Stromal cell of bone marrow (primary cell): ENCODE results near the gene NRDE2.
A peak's percentile ranks its signal among the peaks of the same experiment; 100 is the strongest.
"Not testable (repeated sequence)": the region's sequence is repeated elsewhere in the genome, so short reads cannot be mapped to it uniquely, and the experiment has no call there.

ENCODE experiments used
- DNase-seq: peaks from one replicate; pipeline ENCODE4 v3.0.0-alpha.2; 2012; ENCODE audit warnings: low read depth

Gene NRDE2

DNA sequence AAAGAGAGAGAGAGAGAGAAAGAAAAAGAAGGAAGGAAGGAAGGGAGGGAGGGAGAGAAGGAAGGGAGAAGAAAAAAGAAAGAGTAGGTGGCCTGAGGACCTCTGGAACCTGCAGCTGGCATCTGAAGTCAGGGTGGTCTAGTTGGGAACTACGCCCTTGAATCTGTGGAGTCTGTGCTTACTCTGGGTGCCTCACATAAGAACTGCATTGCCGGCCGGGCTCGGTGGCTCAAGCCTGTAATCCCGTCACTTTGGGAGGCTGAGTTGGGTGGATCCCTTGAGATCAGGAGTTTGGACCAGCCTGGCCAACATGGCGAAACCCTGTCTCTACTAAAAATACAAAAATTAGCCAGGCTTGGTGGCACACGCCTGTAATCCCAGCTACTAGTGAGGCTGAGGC, 10.0 kb upstream of the NRDE2 start:
- DNase-seq, result no peak

DNA sequence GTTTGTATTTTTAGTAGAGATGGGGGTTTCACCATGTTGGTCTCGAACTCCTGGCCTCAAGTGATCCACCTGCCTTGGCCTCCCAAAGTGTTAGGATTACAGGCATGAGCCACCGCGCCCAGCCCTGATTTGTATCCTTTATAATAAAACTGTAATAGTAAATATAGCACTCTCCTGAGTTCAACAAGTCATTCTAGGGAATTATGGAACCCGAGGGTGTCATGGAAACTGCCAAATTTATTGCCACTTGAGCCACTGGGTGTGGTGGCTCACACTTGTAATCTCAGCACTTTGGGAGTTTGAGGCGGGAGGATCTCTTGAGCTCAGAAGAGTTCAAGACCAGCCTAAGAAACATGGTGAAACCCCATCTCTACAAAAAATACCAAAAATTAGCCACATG, 9.5 kb upstream of the NRDE2 start:
- DNase-seq, result not testable (repeated sequence)

DNA sequence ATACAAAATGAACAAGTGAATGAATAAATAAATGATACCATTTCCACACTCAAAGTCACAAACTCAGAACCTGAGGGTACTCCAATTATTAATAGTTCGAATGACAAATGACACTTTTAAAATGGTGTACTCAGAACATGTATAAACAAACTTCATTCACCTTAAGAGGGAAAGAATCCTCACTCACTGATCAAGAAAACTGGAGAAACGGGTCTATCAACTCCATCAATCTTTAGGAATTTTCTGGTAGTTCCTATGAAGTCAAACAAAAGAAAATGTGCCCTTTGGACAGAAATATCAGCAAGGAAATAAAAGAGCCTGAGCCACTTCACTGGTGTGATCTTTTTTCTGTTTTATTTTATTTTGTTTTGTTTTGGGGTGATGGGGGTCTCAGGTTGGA, 5.2 kb upstream of the NRDE2 start:
- DNase-seq, result no peak

DNA sequence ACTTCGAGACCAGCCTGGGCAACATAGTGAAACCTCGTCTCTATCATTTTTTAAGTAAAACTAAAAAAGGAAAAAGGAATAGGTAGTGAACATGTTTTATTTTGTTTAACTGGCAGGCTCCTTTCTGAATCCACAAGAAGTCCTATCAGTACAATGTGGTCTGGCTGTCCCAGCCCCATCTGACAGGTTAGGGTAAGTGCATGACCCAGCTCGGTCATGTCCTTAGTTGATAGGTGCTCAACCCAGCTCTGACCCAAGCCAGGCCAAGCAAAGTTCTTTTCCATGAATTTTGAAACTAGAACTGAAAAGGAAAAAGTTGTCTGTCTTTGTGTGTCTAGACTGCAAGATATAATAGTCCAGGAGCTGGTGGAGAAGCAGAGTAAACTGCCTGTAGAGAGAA, 4.7 kb upstream of the NRDE2 start:
- no peak for DNase-seq

DNA sequence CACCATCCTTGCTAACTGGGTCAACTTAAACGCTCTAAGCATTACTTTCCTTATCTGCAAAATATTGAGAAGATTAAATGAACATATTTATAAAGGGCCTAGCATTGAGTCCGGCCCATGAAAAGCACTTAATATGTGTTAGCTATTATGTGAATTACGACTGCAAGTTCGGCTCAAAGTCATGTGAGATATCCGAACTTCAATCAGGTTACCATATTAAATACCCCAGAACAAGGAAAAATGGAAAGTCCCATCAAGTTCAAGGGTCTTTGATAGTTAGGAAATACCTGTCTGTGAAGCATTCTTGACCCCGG, 487 bp upstream of the NRDE2 start:
- no peak for DNase-seq

DNA sequence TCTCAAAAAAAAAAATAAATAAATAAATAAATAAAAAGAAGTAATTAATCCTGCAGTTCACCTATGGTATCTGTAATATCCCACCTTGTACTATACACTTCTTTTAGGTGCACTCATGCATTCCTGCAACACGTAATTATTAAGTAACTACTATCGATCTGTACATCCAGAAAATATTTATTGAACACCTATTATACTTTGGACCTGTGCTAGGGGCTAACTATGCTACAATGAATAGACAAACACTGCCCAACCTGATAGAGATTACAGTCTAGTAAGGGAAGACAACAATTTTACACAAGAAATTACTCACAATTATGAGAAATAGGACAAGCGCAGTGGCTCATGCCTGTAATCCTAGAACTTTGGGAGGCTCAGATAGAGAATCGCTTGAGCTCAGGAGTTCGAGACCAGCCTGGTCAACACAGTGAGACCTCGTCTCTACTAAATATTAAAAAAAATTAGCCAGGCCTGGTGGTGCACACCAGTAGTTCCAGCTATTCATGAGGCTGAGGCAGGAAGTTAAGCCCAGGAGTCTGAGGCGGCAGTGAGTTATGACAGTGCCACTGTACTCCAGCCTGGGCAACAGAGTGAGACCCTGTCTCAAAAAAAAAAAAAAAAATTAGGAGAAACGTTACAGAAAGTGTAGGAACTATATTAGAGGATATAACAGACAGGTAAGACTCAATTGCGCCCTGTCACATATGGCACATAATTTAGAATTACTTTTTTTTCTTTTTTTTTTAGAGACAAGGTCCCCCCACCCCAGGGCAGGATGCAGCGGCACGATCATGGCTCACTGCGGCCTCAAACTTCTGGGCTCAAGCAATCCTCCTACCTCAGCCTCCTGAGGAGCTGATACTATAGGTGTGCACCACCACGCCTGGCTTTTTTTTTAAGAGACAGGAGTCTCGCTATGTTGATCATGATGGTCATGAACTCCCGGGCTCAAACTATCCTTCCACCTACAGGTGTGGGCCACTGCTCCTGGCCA, 1.2 kb downstream of the NRDE2 start:
- DNase-seq, result no peak

DNA sequence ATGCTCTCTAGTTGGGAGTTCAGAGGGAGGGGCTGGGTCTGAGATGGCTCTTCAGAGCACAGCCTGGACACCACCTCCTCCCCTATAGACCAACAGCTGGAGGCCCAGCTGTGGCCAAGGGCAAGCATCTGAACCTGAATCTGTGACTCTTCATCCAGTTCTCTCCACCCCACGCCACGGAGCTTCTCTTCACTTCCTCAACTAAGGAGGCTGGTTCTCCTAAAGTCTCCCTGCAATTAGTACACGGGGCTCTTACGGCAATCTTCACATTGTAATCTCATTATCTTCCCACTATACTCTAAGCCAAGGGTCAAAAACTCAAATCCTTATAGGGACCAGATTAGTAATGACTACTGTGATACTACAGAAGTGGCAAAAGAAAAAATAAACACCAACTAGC, 9.8 kb downstream of the NRDE2 start:
- no peak for DNase-seq

DNA sequence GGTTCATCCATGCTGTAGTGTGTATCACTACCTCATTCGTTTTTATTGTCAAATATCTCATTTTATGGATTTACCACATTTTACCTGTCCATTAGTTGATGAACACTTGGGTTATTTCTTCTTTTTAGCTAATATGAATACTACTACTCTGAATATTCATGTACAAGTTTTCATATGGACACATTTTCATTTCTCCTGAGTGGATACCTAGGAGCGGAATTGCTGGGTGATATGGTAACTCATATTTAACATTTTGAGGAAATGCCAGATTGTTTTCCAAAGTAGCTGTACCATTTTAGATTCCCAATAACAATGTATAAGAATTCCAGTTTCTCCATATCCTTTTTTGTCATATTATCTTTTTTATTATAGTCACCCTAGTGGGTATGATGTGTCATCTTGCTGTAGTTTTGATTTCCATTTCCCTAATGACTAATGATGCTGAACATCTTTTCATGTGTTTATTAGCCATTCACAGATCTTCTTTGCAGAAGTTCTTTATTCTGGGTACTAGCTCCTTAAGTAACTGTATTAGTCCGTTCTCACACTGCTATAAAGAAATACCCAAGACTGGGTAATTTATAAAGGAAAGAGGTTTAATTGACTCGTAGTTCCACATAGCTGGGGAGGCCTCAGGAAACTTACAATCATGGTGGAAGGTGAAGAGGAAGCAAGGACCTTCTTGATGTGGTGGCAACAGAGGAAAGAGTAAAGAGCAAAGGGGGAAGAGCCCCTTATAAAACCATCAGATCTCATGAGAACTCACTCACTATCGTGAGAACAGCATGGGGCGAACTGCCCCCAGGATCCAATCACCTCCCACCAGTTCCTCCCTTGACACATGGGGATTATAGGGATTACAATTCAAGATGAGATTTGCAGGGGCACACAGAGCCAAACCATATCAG, 11.9 kb downstream of the NRDE2 start:
- no peak for DNase-seq

DNA sequence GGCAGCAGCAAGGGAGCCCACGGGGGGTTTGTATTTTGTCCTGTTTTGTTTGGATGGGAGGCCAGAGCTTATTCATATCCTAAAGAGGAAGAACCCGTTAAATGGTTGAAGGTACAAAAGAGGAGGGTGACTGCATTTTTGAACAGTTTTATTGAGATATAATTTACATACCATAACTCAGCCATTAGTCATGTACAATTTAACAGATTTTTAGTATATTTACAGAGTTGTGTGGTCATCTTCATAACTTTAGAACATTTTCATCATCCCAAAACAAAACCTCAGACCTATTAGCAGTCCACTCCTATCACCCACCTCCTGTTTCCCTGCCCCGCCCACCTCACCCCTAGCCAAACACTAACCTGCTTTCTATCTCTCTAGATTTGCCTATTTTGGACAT, 12.6 kb downstream of the NRDE2 start:
- no peak for DNase-seq

DNA sequence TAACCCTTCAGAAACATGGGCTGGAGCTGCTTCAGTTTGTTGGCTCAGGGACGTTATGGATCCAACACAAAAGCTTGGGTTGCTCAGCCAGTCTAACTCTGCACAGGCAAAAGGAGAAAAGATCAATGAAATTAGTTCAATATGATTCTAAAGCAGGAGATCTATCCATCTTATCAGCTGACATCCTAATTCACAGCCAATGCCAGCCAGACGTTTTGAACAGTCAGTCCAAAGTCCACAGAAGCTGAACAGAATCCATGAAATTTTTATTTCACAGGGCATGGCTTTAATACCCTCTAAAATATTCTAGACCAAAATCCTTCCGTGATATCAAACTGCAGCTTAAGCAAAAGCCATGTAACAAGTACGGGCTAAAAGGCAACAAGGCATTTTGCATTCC, 13.7 kb downstream of the NRDE2 start:
- DNase-seq, result no peak

DNA sequence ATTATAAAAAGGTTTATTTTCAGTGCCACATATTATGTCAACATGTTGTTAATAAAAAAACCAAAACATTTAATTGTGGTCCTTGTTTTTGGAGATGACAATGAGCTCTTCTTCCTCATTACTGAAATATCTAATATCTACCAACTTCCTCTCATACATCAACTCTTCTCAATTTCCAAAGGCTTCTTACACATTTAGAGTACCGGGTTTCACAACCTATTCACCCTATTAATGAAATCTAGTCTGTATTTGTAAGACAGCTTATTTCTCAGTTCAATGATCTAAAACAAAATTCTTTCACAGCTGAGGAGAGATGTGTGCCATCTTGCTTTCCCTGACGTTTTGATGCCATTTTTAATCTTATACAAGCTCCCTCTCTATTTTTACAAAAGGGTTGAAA, 14.5 kb downstream of the NRDE2 start:
- DNase-seq, result no peak

DNA sequence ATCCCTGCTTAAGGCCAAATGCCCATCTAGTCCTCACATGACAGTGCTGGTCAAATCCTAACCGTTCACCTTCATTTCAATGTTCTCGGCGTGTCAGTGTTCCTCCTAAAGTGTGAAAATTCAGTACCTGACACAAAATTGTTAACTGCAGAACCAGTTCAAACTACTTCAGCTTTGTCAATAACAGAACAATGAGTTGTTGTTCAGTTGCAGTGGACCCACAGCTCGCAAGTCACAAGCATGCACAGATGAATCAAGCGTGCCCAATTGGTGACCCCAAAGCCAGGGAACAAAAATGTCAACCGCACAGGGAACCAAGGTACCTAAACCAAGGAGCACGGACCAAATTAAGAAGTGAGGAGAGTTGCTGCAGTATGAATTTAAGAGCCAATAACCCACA, 23.2 kb downstream of the NRDE2 start:
- no peak for DNase-seq

DNA sequence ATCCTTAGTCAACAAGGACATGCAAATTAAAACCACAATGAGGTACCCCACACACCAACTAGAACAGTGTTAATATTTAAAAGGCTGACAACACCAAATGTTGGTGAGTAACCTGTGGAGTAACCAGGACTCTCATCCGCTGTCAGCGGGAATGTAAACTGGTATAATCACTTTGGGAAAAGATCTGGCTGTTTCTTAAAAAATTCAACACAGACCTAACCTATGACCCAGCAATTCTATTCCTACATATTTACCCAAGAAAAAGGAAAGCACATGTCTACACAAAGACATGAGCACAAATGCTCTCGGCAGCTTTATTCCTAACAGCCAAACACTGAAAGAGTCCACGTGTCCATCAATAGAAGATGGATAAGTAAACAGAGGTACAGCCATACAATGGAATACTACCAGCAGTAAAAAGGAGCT, 26.6 kb downstream of the NRDE2 start:
- DNase-seq, result no peak

DNA sequence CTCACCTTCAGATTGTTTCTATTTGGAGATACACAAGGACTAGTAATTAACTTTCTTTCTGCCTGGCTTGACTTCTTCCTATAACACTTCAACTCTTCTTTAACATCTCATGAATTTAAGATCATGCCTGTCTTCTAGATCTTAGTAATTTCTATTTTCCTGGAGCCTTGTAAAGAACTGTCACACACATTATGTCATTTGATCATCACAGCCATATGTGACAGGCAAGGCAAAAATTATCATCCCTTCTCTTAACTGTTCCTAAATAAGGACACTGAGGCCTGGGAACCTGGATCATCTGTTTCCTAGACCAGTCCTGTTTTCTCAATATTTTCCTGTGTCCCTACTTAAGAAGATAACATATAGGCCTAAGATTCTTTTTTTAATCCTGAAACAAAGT, 27.2 kb downstream of the NRDE2 start:
- no peak for DNase-seq

DNA sequence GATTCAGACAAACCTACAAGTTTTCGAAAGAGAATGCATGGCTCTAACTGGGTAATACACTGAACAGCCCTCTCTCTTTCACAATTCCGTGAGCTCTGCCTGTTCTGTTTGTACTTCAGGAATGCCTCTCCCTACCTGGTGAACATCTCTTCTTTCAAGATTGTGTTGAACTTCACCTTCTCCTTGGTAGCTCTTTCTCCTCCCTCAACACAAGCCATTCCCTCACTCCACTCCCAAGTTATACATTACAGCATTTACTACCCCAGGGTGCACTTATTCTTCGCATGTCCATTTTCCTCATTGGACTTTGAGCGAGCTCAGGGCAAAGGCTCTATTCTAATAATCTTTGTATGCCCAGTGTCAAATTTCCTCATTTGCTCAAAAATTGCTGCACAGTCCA, 28.3 kb downstream of the NRDE2 start:
- DNase-seq, result no peak

DNA sequence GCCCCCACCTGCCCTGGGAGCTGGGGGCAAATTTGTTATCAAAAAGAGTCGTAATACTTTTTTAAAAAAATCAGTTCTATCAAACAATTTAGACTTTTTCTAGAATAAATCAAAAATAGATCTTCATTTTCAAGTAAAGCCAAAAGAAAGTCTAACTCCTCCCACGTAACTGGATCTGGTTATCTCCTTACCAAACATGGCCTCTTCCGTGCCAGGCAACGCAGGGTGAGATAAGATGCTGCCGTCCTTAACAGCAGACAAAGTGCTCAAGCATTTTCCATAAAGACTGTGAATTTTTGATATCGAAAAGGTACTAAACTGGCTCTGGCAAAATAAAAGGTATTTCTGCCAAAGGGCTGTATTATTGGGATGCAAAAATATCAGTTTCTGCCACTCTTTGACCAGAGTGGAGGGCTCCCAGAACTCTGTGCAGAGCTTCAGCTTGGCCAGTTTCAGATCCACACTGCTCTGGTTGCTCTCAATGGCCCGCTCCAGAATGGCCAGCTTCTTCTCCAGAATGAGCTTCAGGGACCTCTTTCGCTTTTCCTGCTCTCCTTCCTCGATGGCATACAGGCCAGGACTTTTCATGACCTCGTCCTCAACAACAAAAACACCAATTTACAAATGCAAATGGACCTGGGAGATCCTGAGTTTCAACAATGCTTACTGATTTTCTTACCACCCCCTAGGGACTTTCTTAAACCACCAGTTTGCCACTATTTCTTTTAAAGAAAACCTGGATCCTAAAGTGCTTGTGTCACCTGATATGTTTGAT, 29.0 kb downstream of the NRDE2 start:
- no peak for DNase-seq

DNA sequence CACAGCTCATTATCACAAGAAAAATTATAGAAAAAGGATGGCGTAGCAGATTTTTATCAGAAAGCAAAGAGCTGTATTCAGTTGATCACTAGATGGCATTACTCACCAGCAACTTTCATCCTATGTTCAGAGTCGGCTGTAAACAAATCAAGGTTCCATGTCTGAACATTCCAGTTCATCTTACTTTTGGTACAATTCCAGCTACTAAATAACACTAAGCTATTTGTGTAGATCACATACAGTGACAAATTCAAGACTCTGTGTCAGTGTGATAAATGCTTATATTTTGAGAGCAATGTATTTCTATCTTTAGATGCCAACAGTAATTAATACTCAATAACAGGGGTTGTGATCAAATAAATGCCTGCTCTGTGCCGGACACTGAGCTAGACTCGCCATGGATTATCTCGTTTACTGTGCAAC, 30.1 kb downstream of the NRDE2 start:
- DNase-seq, result peak; percentile 25

DNA sequence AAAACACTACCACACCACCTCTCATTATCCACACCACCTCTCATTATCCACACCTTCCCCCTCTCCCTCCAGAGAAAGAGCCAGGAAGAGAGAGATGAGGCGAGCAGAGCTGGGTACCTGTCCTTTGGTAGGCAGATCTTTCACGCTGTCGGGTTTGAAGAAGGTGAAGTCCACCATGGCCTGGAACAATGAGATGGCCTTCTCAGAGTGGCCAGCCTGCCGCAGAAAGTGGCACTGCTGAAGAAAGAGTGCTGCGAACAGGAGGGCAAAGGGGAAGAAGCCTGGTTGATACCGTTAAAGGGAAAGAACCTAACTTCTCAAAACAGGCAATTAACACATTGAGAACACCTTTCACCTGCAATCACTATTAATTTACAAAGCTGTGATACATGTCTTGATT, 30.6 kb downstream of the NRDE2 start:
- DNase-seq, result no peak

DNA sequence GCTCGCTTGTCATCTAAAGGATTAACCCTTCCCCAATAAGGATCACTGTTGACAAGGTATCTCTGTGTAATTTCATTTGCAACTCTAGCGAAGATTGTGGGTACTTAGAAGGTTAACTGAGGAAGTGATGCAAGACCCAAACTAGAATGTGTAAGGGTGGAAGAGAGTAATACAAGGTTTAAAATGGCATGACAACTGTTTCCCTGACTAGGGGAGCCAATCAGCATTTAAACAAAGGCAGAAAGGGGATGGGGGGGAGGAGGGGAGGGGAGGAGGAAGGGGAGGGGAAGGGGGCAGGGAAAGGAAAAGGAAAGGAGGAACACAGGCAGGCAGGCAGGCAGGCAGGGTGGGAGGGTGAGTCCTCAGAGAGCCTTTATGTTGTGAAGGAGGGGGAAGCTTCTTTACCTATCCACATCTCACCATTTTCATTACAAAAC, 31.1 kb downstream of the NRDE2 start:
- DNase-seq, result no peak

DNA sequence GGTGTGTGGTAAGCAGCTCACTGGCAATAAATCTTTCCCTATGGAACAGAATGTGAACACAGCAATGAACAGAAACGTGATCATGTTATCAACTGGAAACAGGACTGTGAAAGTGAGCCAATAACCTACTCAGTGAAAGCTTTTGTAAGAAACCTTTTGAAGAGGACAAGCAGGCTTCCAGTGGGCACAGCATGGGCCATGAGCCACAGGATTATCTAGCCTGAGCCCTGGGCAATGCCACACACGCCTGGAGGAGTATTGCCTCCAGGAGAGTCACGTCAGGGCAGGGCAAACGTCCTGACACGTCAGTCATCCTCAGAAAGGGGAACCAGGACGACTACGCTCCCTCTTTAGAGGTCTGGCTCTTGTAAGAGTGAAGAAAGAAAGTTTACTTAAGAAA, 32.3 kb downstream of the NRDE2 start:
- DNase-seq, result no peak

DNA sequence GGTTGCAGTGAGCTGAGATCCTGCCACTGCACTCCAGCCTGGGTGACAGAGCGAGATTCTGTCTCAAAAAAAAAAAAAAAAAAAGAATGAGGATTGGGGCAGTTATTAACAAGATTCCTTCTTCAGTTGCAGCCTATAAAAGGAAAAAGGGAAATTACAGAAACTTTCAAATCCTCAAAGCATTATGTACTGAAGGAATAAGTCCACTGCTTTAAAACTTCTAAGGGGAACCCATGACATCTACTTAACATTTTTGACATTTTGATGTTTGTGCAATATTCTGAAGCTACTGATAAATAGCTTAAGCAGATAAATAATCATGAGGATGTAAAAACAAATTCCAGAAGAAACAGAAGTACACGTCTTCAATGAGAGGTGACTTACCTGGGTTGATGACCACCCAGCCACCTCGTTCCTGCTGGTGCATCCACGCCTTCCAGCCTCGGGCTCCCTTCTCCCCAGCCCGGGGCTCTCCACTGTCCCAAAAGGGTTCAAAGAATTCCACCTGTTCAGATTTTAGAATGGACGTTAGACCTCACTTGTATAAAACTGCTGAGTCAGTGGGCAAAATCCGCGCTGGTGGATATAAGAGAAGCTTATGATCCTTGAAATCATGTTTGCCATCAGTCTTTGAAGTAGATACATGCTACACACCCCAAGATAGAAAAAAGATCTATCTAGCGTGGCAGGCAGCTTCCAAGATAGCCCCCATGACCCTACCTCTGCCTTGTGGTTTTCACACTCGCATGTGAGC, 33.7 kb downstream of the NRDE2 start:
- DNase-seq, result no peak

DNA sequence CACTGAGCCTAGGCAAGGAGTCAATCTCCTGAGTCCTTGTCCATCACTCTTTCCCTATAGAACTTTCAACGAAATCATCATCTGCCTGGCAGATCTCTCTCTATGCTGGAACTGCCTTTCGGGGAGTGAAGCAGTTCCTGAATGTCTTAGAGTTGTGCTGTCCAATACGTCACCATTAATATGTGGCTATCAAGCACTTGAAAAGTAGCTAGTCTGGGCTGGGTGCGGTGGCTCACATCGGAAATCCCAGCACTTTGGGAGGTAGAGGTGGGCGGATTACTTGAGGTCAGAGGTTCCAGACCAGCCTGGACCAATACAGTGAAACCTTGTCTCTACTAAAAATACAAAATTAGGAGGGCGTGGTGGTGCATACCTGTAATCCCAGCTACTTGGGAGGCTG, 35.1 kb downstream of the NRDE2 start:
- DNase-seq, result no peak
